IPS-20b (cell line): ENCODE measurements around the gene NOSTRIN.

Experiments
- H3K27ac ChIP-seq: one replicate; pipeline ENCODE4 v1.5.1; 2013; ENCODE audit warnings: low read length
- H3K27me3 ChIP-seq: 2 replicates; pipeline ENCODE4 v1.6.1; 2013; ENCODE audit warnings: mild to moderate bottlenecking, low read length, inconsistent platforms; ENCODE audit not compliant: insufficient read depth
- H3K36me3 ChIP-seq: 2 replicates; pipeline ENCODE4 v1.6.1; 2013; ENCODE audit warnings: low read depth, mild to moderate bottlenecking, inconsistent platforms, low read length, moderate library complexity; ENCODE audit not compliant: insufficient read depth
- H3K4me1 ChIP-seq: 2 replicates; pipeline ENCODE4 v1.6.1; 2013; ENCODE audit warnings: mild to moderate bottlenecking, control low read depth, inconsistent platforms, low read length, moderate library complexity; ENCODE audit not compliant: insufficient read depth
- H3K4me3 ChIP-seq: 2 replicates; pipeline ENCODE4 v1.5.1; 2013; ENCODE audit warnings: mild to moderate bottlenecking, low read length, inconsistent platforms
- H3K9ac ChIP-seq: 2 replicates; pipeline ENCODE4 v1.6.1; 2013; ENCODE audit warnings: low read depth, mild to moderate bottlenecking, inconsistent platforms, low read length, moderate library complexity
- H3K9me3 ChIP-seq: 2 replicates; pipeline ENCODE4 v1.6.1; 2013; ENCODE audit warnings: mild to moderate bottlenecking, low read depth, low read length, inconsistent platforms; ENCODE audit not compliant: insufficient read depth

The NOSTRIN gene

DNA sequence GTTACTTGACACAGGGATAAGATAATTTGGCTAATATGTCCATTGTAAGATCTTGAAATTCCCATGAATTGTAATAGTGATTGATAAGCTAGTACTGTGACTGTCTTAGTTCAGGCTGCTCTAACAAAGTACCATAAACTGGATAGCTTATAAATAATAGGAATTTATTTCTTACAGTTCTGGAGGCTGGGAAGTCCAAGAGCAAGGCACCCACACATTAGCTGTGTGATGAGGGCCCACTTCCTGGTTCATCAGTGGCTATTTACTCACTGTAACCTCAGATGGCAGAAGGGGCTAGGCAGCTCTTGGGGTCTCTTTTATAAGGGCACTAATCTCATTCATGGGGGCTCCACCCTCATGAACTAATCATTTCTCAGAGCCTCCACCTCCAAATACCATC is 28.5 kb downstream of the NOSTRIN start:
- no peak overlapping the region for H3K27ac ChIP-seq
- H3K9ac ChIP-seq, result no peak overlapping the region
- H3K4me1 ChIP-seq, result no peaks in the 10 kb centered on the region
- H3K27me3 ChIP-seq, result no peaks in the 10 kb centered on the region
- H3K4me3 ChIP-seq, result no peak overlapping the region
- H3K9me3 ChIP-seq, result peaks cover 3% of the 10 kb centered on the region; the same call in 1 of the 2 replicates
- H3K36me3 ChIP-seq, result no peaks in the 10 kb centered on the region

- H3K9me3 ChIP-seq, result peaks cover 3% of the 10 kb centered on the region; the same call in 1 of the 2 replicates
- no peaks in the 10 kb centered on the region for H3K36me3 ChIP-seq
- H3K27ac ChIP-seq, result no peak overlapping the region
- H3K4me1 ChIP-seq, result no peaks in the 10 kb centered on the region
- H3K27me3 ChIP-seq, result no peaks in the 10 kb centered on the region
- no peak overlapping the region for H3K9ac ChIP-seq
- H3K4me3 ChIP-seq, result no peak overlapping the region
Observed at GRCh38 chr2:168831662-168832061, 29.2 kb downstream of the NOSTRIN start.

DNA sequence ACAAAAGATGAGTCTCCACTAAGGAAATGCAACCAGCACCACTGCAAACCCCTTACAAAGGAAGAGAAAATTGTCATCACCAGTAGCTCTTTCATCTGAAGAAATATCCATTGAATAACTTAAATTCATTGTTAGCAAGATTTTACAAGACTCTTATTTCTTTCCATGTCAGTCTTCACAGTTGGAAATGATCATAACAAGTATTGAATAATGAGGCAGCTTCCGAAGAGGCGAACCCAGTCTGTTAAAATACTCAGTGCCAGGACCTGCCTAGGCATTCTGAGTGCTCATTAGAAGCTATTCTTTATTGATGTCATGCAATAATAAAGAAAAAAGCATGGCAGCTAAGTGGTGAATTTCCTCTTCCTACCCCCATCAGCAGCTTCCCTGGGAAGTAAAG is 33.5 kb downstream of the NOSTRIN start:
- Histone ChIP-seq H3K4me1 (no peaks in the 10 kb centered on the region), H3K4me3 (no peak overlapping the region), H3K9me3 (peaks cover under 1% of the 10 kb centered on the region; the same call in 1 of the 2 replicates), H3K9ac (no peak overlapping the region), H3K27ac (no peak overlapping the region), H3K27me3 (no peaks in the 10 kb centered on the region), H3K36me3 (no peaks in the 10 kb centered on the region)

DNA sequence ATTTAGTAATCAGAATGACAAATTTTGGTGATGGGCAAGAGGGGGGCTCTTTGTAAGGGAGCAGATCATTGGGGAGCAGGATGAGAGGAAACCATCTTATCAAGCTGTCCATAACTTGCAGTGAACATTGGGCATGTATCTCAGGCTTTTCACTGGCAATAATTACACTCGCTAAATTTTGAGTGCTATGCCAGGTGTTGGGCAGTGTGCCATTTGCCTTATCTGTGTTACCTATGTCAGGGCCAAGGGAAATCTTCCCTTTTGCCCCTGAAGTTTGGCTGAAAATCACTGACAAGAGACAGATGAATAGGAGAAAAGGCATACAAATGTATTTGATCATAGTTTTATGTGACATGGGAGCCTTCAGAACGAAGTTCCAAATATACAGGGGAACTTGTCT is 39.0 kb downstream of the NOSTRIN start:
- H3K4me3 ChIP-seq, result no peak overlapping the region
- no peaks in the 10 kb centered on the region for H3K4me1 ChIP-seq
- no peak overlapping the region for H3K9ac ChIP-seq
- H3K9me3 ChIP-seq, result no peaks in the 10 kb centered on the region
- no peaks in the 10 kb centered on the region for H3K27me3 ChIP-seq
- H3K36me3 ChIP-seq, result no peaks in the 10 kb centered on the region
- no peak overlapping the region for H3K27ac ChIP-seq

GRCh38 chr2:168843253-168843652 is 40.8 kb downstream of the NOSTRIN start:
- H3K27me3 ChIP-seq, result no peaks in the 10 kb centered on the region
- H3K9me3 ChIP-seq, result no peaks in the 10 kb centered on the region
- H3K27ac ChIP-seq, result no peak overlapping the region
- H3K36me3 ChIP-seq, result no peaks in the 10 kb centered on the region
- no peaks in the 10 kb centered on the region for H3K4me1 ChIP-seq
- no peak overlapping the region for H3K4me3 ChIP-seq
- no peak overlapping the region for H3K9ac ChIP-seq

DNA sequence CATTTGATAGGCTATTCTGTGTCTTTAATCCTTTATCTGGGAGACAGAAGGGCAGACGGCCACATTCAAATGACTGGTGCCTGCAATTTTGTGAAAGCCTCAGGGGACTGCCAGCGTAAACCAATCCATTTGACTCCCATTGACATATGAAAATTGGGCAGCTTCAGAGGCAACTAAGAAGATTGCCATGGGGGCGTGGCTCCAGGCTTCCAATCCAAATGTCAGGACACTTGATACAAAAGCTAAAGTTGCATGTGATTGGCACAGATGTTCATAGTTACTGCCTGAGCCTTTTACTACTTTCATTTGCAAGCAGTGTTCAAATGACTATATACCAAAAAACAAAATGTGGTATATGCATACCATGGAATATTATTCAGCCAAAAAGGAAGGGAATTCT is 45.8 kb downstream of the NOSTRIN start:
- Histone ChIP-seq H3K9me3 (no peaks in the 10 kb centered on the region), H3K27me3 (no peaks in the 10 kb centered on the region), H3K4me3 (no peak overlapping the region), H3K9ac (no peak overlapping the region), H3K27ac (no peak overlapping the region), H3K36me3 (peaks cover 14% of the 10 kb centered on the region; the same call in 1 of the 2 replicates), H3K4me1 (no peaks in the 10 kb centered on the region)

DNA sequence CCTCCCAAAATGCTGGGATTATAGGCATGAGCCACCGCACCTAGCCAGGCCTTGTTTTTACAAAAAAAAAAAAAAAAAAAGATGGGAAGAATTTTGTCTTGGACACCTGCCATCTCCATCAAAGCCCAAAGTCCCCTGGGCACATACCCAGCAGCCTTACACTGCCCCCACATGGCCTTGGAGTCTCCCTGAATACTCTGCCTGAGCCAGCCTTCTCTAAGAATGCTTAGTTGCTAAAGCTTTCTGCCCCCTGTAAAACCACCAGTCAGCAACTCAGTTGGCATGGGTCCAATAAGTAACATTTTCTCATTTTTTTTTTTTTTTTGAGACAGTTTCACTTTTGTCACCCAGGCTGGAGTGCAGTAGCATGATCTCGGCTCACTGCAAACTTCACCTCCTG is 47.2 kb downstream of the NOSTRIN start:
- Histone ChIP-seq H3K36me3 (peaks cover 14% of the 10 kb centered on the region; the same call in 1 of the 2 replicates), H3K9ac (no peak overlapping the region), H3K4me1 (no peaks in the 10 kb centered on the region), H3K9me3 (no peaks in the 10 kb centered on the region), H3K4me3 (no peak overlapping the region), H3K27ac (no peak overlapping the region), H3K27me3 (no peaks in the 10 kb centered on the region)

- no peak overlapping the region for H3K9ac ChIP-seq
- no peak overlapping the region for H3K27ac ChIP-seq
- no peaks in the 10 kb centered on the region for H3K4me1 ChIP-seq
- H3K4me3 ChIP-seq, result no peak overlapping the region
- H3K9me3 ChIP-seq, result no peaks in the 10 kb centered on the region
- no peaks in the 10 kb centered on the region for H3K27me3 ChIP-seq
- peaks cover 14% of the 10 kb centered on the region; the same call in 1 of the 2 replicates for H3K36me3 ChIP-seq
Observed at GRCh38 chr2:168850846-168851245, 48.4 kb downstream of the NOSTRIN start.

DNA sequence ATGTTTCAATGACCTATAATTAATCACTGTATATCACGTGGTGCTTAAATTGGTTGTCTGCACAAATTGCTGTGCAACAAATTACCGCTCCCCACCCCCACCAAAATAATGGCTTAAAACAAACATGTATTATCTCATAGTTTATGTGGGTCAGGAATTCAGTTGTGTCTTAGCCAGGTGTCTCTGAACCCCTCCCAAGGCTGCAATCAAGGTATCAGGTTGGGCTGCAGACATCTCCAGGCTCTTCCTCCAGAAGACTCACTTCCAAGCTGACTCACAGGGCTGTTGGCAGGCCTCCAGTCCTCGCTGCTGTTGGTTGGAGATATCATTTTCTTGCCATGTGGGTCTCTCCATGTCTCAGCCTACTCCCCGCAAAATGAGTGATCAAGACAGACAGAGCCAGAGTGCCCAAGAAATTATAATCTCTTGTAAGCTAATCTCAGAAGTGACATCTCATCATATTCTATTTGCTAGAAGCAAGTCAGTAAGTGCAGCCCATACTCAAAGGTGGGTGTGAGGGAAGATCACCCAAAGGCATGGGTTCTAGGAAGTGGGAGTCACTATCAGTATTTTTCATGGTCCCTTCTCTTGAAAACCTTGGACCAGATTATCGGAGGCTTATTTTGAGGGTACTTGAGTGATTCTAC is 49.4 kb downstream of the NOSTRIN start:
- no peak overlapping the region for H3K4me3 ChIP-seq
- H3K27ac ChIP-seq, result no peak overlapping the region
- H3K4me1 ChIP-seq, result no peaks in the 10 kb centered on the region

GRCh38 chr2:168852481-168852880 is 50.0 kb downstream of the NOSTRIN start:
- H3K4me1 ChIP-seq, result no peaks in the 10 kb centered on the region
- no peak overlapping the region for H3K27ac ChIP-seq
- no peaks in the 10 kb centered on the region for H3K27me3 ChIP-seq
- peaks cover 14% of the 10 kb centered on the region; the same call in 1 of the 2 replicates for H3K36me3 ChIP-seq
- no peak overlapping the region for H3K4me3 ChIP-seq
- H3K9ac ChIP-seq, result no peak overlapping the region
- H3K9me3 ChIP-seq, result no peaks in the 10 kb centered on the region

More for the DNA sequence above, 49.4 kb downstream of the NOSTRIN start:
- Histone ChIP-seq H3K27me3 (no peaks in the 10 kb centered on the region), H3K9me3 (no peaks in the 10 kb centered on the region), H3K36me3 (peaks cover 14% of the 10 kb centered on the region; the same call in 1 of the 2 replicates), H3K9ac (no peak overlapping the region)

DNA sequence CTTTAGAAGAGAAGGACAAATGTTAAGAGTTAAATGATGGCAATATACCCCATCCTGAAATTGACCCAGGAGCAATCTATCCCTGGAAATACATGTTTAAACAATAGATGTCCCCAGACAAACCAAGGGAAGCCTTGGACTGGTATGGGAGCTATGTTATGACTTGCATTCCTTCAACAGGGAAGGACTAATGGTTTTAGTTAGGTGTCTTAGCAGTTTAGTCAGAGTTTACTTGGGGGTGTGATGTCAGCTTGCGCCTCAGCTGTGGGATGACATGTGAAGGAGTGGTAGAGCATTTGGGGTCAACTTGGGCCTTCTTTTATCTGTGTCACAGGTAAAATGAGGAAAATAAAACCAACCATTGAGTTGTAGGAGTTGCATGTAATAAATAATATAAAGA is 51.0 kb downstream of the NOSTRIN start:
- H3K27ac ChIP-seq, result no peak overlapping the region
- no peak overlapping the region for H3K4me3 ChIP-seq
- H3K4me1 ChIP-seq, result no peaks in the 10 kb centered on the region
- H3K36me3 ChIP-seq, result peaks cover 14% of the 10 kb centered on the region; the same call in 1 of the 2 replicates
- no peaks in the 10 kb centered on the region for H3K9me3 ChIP-seq
- no peaks in the 10 kb centered on the region for H3K27me3 ChIP-seq
- H3K9ac ChIP-seq, result no peak overlapping the region

- Histone ChIP-seq H3K27ac (no peak overlapping the region), H3K36me3 (peaks cover 14% of the 10 kb centered on the region), H3K4me1 (no peaks in the 10 kb centered on the region), H3K9me3 (no peaks in the 10 kb centered on the region), H3K27me3 (no peaks in the 10 kb centered on the region), H3K9ac (no peak overlapping the region), H3K4me3 (no peak overlapping the region)
Observed at GRCh38 chr2:168854651-168855050, 52.2 kb downstream of the NOSTRIN start.
